Measurements from ENCODE around the gene RNF166. TPM values are rescaled to one million over a fixed set of nuclear protein-coding genes. Genes with fewer than 3 reads are reported as not detected.

RNF166 gene
- total RNA-seq, 1 experiment from 2014 or later: 26.5 TPM

DNA sequence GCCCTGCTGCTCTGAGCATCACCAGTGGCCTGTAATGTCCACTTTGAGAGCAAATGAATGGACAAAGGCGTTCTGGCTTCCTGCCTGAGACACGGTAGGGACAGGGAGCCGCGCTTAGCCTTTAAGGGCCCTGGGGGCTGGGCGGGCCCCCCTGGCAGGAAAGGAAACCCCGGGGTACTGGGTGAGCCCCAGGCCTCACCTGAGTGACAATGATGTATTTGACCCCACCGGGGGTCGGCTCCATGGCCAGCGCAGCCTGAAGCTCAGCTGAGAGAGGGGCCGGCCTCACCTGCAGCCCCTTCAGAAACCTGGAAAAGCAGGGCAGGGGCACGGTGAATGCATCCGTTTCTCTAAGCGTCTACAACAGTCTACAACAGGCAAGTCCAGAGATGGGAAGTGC, 53.1 kb downstream of the RNF166 start:
- Mint-ChIP-seq H3K27ac (no peak overlapping the region; a peak in 2 of 7 replicates), H3K36me3 (ENCODE audit: insufficient read depth in 1 of 3, low read depth in 3 of 3) (peaks cover 10 to 31% (median 29%) of the 10 kb centered on the region in 3 experiments; a peak in 6 of 7 replicates), H3K27me3 (ENCODE audit: low read depth) (no peaks in the 10 kb centered on the region), H3K4me3 (no peak overlapping the region), H3K9me3 (no peaks in the 10 kb centered on the region; a peak in 1 of 5 replicates), H3K4me1 (peaks cover 8 to 12% of the 10 kb centered on the region in 2 experiments)
- no peak overlapping the region for H4K5ac ChIP-seq (ENCODE audit: insufficient read length, low read depth, low read length)
- peaks cover 17% of the 10 kb centered on the region for H3K23me2 ChIP-seq (ENCODE audit: insufficient read length, low read depth, low read length, poor library complexity, severe bottlenecking)
- TF ChIP-seq, protein P1, sequence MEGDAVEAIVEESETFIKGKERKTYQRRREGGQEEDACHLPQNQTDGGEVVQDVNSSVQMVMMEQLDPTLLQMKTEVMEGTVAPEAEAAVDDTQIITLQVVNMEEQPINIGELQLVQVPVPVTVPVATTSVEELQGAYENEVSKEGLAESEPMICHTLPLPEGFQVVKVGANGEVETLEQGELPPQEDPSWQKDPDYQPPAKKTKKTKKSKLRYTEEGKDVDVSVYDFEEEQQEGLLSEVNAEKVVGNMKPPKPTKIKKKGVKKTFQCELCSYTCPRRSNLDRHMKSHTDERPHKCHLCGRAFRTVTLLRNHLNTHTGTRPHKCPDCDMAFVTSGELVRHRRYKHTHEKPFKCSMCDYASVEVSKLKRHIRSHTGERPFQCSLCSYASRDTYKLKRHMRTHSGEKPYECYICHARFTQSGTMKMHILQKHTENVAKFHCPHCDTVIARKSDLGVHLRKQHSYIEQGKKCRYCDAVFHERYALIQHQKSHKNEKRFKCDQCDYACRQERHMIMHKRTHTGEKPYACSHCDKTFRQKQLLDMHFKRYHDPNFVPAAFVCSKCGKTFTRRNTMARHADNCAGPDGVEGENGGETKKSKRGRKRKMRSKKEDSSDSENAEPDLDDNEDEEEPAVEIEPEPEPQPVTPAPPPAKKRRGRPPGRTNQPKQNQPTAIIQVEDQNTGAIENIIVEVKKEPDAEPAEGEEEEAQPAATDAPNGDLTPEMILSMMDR (conservative IDR thresholded peaks at IDR 0.05): no peak
- no peak overlapping the region for H3K14ac ChIP-seq (ENCODE audit: insufficient read depth, low read length)
- no peak overlapping the region for H2AFZ ChIP-seq (ENCODE audit: low read length)
- H3K4me2 ChIP-seq (ENCODE audit: insufficient read depth, insufficient read length, low read length): no peak overlapping the region
- H3K18ac ChIP-seq (ENCODE audit: insufficient read length, low read depth, low read length): no peak overlapping the region
- no peak overlapping the region for H3T11ph ChIP-seq (ENCODE audit: low read length)
- H4K8ac ChIP-seq (replicated peaks; ENCODE audit: insufficient read length, low read depth, low read length): no peak overlapping the region
- H3K4me1 ChIP-seq (ENCODE audit: insufficient read depth, low read length): no peaks in the 10 kb centered on the region; the same call in 1 of the 2 replicates
- H4K20me1 ChIP-seq (ENCODE audit: control insufficient read depth, insufficient read depth, insufficient read length): no peaks in the 10 kb centered on the region
- no peak overlapping the region for H4K91ac ChIP-seq (ENCODE audit: insufficient read length, low read depth, low read length)
- H2BK120ac ChIP-seq (ENCODE audit: low read depth, low read length, poor library complexity, severe bottlenecking): no peak overlapping the region
- no peak overlapping the region for H3K9ac ChIP-seq (ENCODE audit: extremely low read depth, insufficient read length, low read length)
- H2BK20ac ChIP-seq (ENCODE audit: low read depth, low read length, poor library complexity, severe bottlenecking): no peak overlapping the region
- H2BK15ac ChIP-seq (ENCODE audit: low read depth, low read length): no peak overlapping the region
- no peak overlapping the region for H3K4ac ChIP-seq (ENCODE audit: low read depth, low read length)
- DNase-seq: no peak
- H3K79me1 ChIP-seq (ENCODE audit: insufficient read depth, low read depth, low read length, poor library complexity, severe bottlenecking): peaks cover 3% of the 10 kb centered on the region
- no peak overlapping the region for H2BK12ac ChIP-seq (ENCODE audit: insufficient read length, low read depth, low read length)
- no peaks in the 10 kb centered on the region; the same call in 1 of the 2 replicates for H3K79me2 ChIP-seq (ENCODE audit: insufficient read depth, low read length)
- no peak overlapping the region for H3K23ac ChIP-seq (ENCODE audit: insufficient read length, low read depth, low read length)
- no peaks in the 10 kb centered on the region for H3K9me3 ChIP-seq (ENCODE audit: control insufficient read depth, low read depth, low read length)
- H2BK5ac ChIP-seq (ENCODE audit: insufficient read length, low read length): no peak overlapping the region
- H2AK5ac ChIP-seq (ENCODE audit: insufficient read length, low read length): no peak overlapping the region
- no CpG with 5 or more reads among the region's 13 CpGs for WGBS (ENCODE audit: extremely low coverage, insufficient read length, low lambda C conversion rate)
- no peaks in the 10 kb centered on the region for H3K27me3 ChIP-seq (ENCODE audit: insufficient read depth, low read length)
- no peak overlapping the region for H3K56ac ChIP-seq (ENCODE audit: insufficient read length, low read depth, low read length)
- H3K27ac ChIP-seq (ENCODE audit: insufficient read length, low read depth, low read length): no peak overlapping the region

Data from H9 (cell line).